Hepatocyte (in vitro differentiated cells): Measurements from ENCODE around the gene DVL2.

Experiments
- CTCF ChIP-seq: fragments of 200-600 bp; sonication (generic); IDR thresholded peaks from 2 replicates; pipeline ENCODE4 v1.5.1; 2016; ENCODE audit warnings: antibody characterized with exemption, mild to moderate bottlenecking; ENCODE audit not compliant: poor library complexity
- EZH2 ChIP-seq: fragments of 200-600 bp; sonication (generic); IDR thresholded peaks from 2 replicates; pipeline ENCODE4 v1.6.1; 2016; ENCODE audit warnings: antibody characterized with exemption, mild to moderate bottlenecking, borderline replicate concordance
- EZH2phosphoT487 ChIP-seq: fragments of 200-600 bp; sonication (generic); IDR thresholded peaks from one replicate; pipeline ENCODE4 v1.6.1; 2018; ENCODE audit warnings: antibody characterized with exemption, mild to moderate bottlenecking, low read depth, moderate library complexity; ENCODE audit not compliant: unreplicated experiment, severe bottlenecking

DNA sequence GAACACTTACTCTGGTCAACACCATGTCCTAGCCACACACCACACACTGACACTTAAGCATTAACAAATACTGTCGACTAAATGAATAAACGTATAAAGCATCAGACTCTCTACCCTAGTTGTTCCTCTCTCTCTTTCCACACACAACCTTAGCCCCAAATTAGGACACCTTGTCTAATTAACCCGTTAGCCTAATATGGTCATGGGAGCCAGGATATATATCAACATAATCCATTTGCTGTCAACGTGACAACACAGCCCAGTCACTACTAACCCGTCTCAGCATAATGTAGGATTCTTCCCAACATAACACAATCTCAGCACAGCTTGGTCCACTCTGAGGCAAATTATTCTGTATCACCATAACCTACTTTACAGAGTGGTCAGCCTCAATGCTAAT lies 2.2 kb downstream of the DVL2 start:
- TF ChIP-seq CTCF = no peak
- TF ChIP-seq EZH2 = no peak
- TF ChIP-seq EZH2phosphoT487 = no peak
